T-helper 2 cell treated with Interferon-gamma antibody and Interleukin-4, amounts not matched to agents 5 μg/mL and 100 μg/mL, for 36 hours (primary cell): Measurements from ENCODE around the gene ZNF778.
"Not testable (repeated sequence)": the region's sequence is repeated elsewhere in the genome, so short reads cannot be mapped to it uniquely, and the experiment has no call there.

Experiments used
- DNase-seq: peaks from one replicate; pipeline ENCODE4 v3.0.0; 2021; ENCODE audit warnings: low spot score
- H3K27ac Mint-ChIP-seq: one replicate; pipeline ENCODE4 v1.8.0; 2021; ENCODE audit warnings: mild to moderate bottlenecking, mixed read lengths
- H3K27me3 Mint-ChIP-seq: one replicate; pipeline ENCODE4 v1.8.0; 2021; ENCODE audit warnings: low read depth, mixed read lengths
- H3K36me3 Mint-ChIP-seq: one replicate; pipeline ENCODE4 v1.8.0; 2021; ENCODE audit warnings: low read depth, mixed read lengths
- H3K4me1 Mint-ChIP-seq: one replicate; pipeline ENCODE4 v1.8.0; 2021; ENCODE audit warnings: low read depth, mixed read lengths
- H3K4me3 Mint-ChIP-seq: one replicate; pipeline ENCODE4 v1.8.0; 2022; ENCODE audit warnings: mild to moderate bottlenecking, moderate library complexity, mixed read lengths
- H3K9me3 Mint-ChIP-seq: one replicate; pipeline ENCODE4 v1.8.0; 2021; ENCODE audit warnings: mixed read lengths

The ZNF778 gene

DNA sequence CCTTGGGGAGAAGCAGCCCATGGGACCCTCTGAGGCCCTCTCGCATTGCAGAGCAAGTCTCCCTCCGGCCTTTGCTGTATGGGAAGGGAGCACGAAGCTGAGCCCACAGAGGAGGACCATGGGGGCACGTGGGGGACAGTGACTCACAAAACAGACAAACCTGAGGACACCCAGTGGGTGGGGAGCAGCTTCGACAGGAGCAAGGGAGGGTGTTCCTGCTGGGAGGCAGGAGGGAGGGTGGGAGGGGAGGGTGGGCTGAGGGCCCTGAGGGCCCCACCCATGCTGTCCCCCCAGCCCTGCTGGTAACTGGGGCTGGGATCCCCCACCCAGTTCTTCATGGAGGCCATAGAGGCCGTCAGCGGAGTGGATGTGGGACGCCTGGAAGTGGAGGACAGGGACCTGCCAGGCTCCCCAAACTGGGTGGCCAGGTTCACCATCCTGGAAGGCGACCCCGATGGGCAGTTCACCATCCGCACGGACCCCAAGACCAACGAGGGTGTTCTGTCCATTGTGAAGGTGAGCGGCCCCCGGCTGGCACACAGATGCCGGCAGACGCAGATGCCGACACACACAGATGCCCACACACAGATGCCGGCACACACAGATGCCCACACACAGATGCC lies 29.6 kb upstream of the ZNF778 start:
- Mint-ChIP-seq H3K4me3 (no peak overlapping the region), H3K27ac (peak overlapping the region; percentile 74), H3K9me3 (no peaks in the 10 kb centered on the region), H3K4me1 (no peaks in the 10 kb centered on the region), H3K27me3 (no peaks in the 10 kb centered on the region), H3K36me3 (no peaks in the 10 kb centered on the region)
- DNase-seq = no peak

DNA sequence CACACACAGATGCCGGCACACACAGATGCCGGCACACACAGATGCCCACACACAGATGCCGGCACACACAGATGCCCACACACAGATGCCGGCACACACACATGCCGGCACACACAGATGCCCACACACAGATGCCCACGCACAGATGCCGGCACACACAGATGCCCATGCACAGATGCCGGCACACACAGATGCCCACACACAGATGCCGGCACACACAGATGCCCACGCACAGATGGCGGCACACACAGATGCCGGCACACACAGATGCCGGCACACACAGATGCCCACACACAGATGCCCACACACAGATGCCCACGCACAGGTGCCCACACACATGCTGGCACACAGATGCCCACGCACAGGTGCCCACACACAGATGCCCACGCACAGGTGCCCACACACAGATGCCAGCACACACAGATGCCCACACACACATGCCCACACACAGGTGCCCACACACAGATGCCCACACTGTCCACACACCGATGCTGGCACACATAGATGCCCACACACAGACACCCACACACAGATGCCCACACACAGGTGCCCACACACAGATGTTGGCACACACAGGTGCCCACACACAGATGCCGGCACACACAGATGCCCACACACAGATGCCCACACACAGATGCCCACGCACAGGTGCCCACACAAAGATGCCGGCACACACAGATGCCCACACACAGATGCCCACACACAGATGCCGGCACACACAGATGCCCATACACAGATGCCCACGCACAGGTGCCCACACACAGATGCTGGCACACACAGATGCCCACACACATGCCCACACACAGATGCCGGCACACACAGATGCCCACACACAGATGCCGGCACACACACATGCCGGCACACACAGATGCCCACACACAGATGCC lies 28.8 kb upstream of the ZNF778 start:
- H3K4me1 Mint-ChIP-seq, H3K27ac Mint-ChIP-seq, H3K27me3 Mint-ChIP-seq, DNase-seq, H3K9me3 Mint-ChIP-seq, H3K36me3 Mint-ChIP-seq, H3K4me3 Mint-ChIP-seq: not testable (repeated sequence)

DNA sequence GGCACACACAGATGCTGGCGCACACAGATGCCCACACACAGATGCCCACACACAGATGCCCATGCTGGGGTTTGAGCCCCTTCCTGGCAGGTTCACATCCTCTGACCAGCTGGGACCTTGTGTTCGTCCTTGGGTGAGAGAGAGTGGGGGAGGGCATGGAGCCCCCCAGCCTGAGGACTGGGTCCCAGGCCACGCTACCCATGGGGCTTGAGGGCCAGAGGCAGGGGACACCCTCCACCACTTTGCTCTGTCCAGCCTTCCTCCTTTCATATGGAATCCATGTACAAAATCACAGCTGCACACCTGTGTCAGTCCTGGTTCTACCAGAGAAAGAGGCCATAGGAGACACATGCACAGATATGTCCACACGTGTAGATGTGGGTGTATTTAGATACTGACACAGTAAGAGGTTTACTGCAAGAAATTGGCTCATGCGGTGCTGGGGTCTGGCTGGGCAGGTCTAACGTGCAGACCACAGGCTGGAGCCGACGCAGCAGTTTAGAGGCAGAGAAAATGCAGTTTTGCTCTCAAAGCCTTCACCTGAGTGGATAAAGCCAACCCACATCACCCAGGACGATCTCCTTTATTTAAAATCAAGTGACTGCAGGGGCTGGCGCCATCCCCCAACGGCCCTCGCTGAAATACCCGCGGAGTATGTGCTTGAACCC lies 28.0 kb upstream of the ZNF778 start:
- Mint-ChIP-seq H3K9me3 (no peaks in the 10 kb centered on the region), H3K36me3 (no peaks in the 10 kb centered on the region), H3K4me1 (no peaks in the 10 kb centered on the region), H3K4me3 (no peak overlapping the region), H3K27ac (no peak overlapping the region), H3K27me3 (no peaks in the 10 kb centered on the region)
- DNase-seq = no peak

DNA sequence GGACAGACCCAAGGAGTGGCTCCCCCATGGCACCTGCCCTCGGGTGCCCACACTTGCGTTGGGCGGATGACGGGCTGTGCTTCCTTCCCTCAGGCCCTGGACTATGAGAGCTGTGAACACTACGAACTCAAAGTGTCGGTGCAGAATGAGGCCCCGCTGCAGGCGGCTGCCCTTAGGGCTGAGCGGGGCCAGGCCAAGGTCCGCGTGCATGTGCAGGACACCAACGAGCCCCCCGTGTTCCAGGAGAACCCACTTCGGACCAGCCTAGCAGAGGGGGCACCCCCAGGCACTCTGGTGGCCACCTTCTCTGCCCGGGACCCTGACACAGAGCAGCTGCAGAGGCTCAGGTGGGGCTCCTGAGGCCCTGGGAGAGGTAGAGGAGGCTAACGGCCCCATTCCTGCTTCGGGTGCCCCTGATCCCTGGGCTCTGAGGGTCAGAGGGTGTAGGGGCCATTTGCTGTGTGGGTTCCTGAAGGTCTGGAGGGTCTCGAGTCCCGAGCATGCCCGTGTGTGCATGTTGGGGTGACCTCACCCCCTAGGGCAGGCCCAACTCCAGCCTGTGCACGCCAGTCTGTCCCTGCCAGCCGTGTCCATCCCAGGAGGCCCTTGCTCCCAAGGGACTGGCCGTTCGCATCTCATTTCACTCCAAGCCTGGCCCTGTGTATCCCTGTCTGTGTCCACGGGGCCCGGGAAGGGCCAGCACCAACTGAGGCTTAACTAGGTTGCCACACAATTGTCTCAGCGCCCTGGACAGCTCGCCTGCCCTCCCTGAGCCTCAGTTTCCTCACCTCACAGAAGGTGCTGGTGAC lies 27.1 kb upstream of the ZNF778 start:
- no peaks in the 10 kb centered on the region for H3K27me3 Mint-ChIP-seq
- no peaks in the 10 kb centered on the region for H3K36me3 Mint-ChIP-seq
- no peaks in the 10 kb centered on the region for H3K4me1 Mint-ChIP-seq
- DNase-seq = no peak
- no peak overlapping the region for H3K4me3 Mint-ChIP-seq
- H3K9me3 Mint-ChIP-seq = no peaks in the 10 kb centered on the region
- H3K27ac Mint-ChIP-seq = no peak overlapping the region

DNA sequence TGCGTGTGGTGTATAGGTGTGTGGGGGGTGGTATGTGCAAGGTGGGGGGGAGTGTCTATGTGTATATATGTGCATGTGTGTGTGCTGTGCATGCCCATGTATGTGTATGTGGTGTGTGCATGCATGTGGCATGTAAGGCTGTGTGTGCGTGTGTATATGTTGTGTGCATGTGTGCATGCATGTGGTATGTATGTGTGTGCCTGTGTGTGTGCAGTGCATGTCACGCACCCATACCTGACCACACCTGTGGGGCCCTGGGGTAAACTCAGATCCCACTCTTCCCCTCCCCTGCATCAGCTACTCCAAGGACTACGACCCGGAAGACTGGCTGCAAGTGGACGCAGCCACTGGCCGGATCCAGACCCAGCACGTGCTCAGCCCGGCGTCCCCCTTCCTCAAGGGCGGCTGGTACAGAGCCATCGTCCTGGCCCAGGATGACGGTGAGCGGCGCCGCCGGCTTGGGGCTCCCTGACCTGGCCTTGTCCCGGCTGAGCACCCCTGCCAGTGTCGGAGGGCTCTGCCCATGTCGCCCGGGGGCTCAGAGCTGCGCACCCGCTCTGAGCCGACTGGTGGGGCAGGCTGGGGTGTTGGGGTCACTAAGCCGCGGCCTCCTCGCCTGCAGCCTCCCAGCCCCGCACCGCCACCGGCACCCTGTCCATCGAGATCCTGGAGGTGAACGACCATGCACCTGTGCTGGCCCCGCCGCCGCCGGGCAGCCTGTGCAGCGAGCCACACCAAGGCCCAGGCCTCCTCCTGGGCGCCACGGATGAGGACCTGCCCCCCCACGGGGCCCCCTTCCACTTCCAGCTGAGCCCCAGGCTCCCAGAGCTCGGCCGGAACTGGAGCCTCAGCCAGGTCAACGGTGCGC lies 26.2 kb upstream of the ZNF778 start:
- peak overlapping the region; percentile 40 for H3K4me3 Mint-ChIP-seq

DNA sequence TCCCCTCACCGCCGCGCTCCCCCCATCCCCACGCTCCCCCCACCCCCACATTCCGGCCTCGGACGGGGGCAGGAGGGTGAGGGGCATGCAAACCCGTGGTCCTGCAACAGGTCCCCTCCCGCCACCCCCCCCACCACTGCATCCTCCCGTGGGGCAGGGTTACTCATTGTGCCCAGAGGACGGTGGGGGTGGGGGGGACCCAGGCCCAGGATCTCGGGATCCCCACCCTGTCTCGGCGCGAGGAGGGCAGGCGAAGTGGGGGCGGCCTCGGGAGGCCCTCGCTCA lies 25.7 kb upstream of the ZNF778 start:
- H3K27me3 Mint-ChIP-seq = no peaks in the 10 kb centered on the region
- H3K27ac Mint-ChIP-seq = no peak overlapping the region
- H3K4me1 Mint-ChIP-seq = no peaks in the 10 kb centered on the region
- H3K36me3 Mint-ChIP-seq = no peaks in the 10 kb centered on the region
- H3K4me3 Mint-ChIP-seq = no peak overlapping the region
- no peak for DNase-seq
- H3K9me3 Mint-ChIP-seq = no peaks in the 10 kb centered on the region

More for the DNA sequence above, 26.2 kb upstream of the ZNF778 start:
- DNase-seq = no peak
- Mint-ChIP-seq H3K27ac (no peak overlapping the region), H3K36me3 (no peaks in the 10 kb centered on the region), H3K9me3 (no peaks in the 10 kb centered on the region), H3K27me3 (no peaks in the 10 kb centered on the region), H3K4me1 (no peaks in the 10 kb centered on the region)

DNA sequence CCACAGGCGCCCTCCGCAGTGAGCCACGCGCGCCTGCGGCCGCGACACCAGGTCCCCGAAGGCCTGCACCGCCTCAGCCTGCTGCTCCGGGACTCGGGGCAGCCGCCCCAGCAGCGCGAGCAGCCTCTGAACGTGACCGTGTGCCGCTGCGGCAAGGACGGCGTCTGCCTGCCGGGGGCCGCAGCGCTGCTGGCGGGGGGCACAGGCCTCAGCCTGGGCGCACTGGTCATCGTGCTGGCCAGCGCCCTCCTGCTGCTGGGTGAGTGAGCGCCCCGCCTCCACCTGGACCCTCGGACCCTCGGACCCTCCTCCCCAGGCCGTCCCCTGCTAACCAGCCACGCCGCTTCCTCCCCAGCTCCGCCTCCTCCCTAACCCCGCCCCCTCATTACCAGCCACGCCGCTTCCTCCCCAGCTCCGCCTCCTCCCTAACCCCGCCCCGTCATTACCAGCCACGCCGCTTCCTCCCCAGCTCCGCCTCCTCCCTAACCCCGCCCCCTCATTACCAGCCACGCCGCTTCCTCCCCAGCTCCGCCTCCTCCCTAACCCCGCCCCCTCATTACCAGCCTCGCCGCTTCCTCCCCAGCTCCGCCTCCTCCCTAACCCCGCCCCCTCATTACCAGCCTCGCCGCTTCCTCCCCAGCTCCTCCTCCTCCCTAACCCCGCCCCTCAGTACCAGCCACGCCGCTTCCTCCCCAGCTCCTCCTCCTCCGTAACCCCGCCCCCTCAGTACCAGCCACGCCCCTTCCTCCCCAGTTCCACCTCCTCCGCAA lies 25.1 kb upstream of the ZNF778 start:
- peak; percentile 63 for DNase-seq
- H3K4me1 Mint-ChIP-seq, H3K36me3 Mint-ChIP-seq, H3K4me3 Mint-ChIP-seq, H3K9me3 Mint-ChIP-seq, H3K27ac Mint-ChIP-seq, H3K27me3 Mint-ChIP-seq: not testable (repeated sequence)

DNA sequence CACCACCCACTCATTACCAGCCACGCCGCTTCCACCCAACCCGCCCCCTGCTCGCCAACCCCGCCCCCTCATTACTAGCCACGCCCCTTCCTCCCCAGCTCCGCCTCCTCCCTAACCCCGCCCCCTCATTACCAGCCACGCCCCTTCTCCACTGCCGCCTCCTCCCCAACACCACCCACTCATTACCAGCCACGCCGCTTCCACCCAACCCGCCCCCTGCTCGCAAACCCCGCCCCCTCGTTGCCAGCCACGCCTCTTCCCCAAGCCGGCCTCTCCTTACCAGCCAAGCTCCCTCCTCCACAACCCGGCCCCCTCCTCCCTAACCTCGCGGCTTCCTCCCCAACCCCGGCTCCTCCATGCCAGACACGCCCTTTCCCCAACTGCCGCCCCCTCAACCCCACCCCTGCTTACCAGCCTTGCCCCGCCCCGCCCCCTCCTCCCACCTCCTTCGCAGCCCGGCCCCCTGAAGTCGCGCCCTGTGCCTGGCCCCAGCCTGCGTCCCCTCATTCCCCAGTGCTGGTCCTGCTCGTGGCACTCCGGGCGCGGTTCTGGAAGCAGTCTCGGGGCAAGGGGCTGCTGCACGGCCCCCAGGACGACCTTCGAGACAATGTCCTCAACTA lies 24.4 kb upstream of the ZNF778 start:
- H3K4me3 Mint-ChIP-seq = no peak overlapping the region
- no peaks in the 10 kb centered on the region for H3K4me1 Mint-ChIP-seq
- no peaks in the 10 kb centered on the region for H3K36me3 Mint-ChIP-seq
- no peaks in the 10 kb centered on the region for H3K9me3 Mint-ChIP-seq
- DNase-seq = peak; percentile 51
- no peaks in the 10 kb centered on the region for H3K27me3 Mint-ChIP-seq
- H3K27ac Mint-ChIP-seq = no peak overlapping the region

DNA sequence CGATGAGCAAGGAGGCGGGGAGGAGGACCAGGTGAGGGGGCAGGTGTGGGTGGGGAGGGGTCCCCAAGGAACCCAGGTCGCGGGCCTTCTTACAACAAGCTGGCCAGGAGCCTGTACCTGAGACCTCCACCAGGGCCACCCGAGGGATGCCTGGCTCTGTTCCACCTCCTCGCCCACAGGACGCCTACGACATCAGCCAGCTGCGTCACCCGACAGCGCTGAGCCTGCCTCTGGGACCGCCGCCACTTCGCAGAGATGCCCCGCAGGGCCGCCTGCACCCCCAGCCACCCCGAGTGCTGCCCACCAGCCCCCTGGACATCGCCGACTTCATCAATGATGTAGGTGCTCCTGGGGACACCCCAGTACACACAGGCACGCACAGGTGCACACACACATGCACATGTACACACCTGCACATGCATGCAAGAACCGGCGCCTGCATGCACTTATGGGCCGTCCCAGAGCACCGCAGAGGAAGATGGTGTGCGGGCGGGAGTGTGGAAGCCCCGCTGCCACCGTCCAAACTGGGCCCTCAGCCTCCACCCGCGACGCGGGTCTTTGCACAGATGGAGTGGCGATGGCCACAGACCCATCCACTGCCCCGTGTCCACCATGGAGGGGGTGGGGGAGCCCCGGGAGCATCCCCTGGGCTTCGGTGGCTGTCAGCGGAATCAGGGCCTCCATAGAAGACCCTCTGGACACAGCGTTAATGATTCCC lies 23.8 kb upstream of the ZNF778 start:
- Mint-ChIP-seq H3K9me3 (no peaks in the 10 kb centered on the region), H3K4me1 (no peaks in the 10 kb centered on the region), H3K27ac (no peak overlapping the region), H3K27me3 (no peaks in the 10 kb centered on the region), H3K36me3 (no peaks in the 10 kb centered on the region), H3K4me3 (peak overlapping the region; percentile 21)
- DNase-seq = no peak

DNA sequence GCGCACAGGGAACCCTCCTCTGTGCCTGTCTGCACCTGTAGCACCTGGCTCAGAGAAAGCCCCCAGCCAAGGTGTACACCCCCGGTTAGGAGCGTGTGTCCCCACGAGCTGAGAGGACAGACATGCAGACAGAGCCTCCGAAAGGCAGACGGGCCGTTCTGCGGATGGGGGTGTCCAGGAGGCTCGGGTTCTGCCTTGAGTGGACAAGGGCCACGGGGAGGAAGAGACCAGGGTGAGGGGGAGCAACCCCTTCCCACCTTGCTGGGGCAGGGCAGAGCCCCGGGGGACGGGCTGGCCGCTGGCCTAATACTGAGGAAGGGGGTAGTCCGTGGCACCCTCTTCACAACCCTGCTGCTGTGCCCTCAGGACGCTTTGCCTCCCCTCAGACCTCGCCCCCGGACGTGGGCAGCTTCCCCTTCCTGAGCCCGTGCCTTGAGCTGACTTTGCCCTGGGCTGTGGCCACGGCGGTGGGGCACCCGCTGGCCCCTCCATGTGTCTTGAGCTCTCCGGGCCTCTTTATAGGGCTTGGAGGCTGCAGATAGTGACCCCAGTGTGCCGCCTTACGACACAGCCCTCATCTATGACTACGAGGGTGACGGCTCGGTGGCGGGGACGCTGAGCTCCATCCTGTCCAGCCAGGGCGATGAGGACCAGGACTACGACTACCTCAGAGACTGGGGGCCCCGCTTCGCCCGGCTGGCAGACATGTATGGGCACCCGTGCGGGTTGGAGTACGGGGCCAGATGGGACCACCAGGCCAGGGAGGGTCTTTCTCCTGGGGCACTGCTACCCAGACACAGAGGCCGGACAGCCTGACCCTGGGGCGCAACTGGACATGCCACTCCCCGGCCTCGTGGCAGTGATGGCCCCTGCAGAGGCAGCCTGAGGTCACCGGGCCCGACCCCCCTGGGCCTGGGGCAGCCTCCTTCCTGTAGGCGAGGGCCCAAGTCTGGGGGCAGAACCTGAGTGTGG lies 22.9 kb upstream of the ZNF778 start:
- Mint-ChIP-seq H3K4me3 (no peak overlapping the region), H3K4me1 (no peaks in the 10 kb centered on the region), H3K27ac (no peak overlapping the region), H3K9me3 (no peaks in the 10 kb centered on the region), H3K27me3 (no peaks in the 10 kb centered on the region), H3K36me3 (no peaks in the 10 kb centered on the region)
- no peak for DNase-seq

DNA sequence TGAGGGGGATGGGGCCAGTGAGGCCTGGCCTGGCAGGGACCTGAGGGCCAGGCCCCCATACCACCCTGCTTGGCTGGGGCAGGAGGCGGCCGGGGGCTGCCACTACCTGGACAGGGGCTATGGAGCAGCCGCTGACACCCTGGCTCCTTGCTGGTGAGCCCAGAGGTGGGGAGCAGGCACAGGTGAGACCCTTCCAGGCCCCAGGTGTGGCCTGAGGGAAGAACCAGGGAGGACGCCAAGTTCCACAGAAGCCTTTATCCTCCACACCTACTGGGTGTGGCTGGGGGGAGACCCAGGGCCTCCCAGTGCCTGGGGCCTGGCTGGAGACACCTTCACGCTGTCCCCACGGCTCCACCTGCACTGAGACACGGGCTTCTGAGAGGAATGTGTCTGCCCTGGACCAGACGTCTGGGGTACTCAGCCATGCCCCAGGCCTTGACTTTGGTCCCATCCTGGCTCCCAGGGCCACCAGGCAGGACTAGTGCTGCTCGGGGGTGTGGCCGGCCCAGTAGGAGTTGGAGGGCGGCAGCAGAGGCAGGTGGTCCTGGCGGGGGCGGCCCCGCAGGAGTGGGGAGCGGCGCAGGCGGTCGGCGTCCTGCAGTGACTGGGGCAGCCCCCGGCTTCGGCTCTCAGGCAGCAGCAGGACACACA lies 21.9 kb upstream of the ZNF778 start:
- no peaks in the 10 kb centered on the region for H3K9me3 Mint-ChIP-seq
- no peak for DNase-seq
- no peak overlapping the region for H3K27ac Mint-ChIP-seq
- H3K36me3 Mint-ChIP-seq = no peaks in the 10 kb centered on the region
- peaks cover 2% of the 10 kb centered on the region for H3K4me1 Mint-ChIP-seq
- peaks cover 8% of the 10 kb centered on the region for H3K27me3 Mint-ChIP-seq
- H3K4me3 Mint-ChIP-seq = no peak overlapping the region
